ENCODE measurements around the gene TRIM16.
A peak's percentile ranks its signal among the peaks of the same experiment; 100 is the strongest.
"Not testable (repeated sequence)": the region's sequence is repeated elsewhere in the genome, so short reads cannot be mapped to it uniquely, and the experiment has no call there.

Gene TRIM16

DNA sequence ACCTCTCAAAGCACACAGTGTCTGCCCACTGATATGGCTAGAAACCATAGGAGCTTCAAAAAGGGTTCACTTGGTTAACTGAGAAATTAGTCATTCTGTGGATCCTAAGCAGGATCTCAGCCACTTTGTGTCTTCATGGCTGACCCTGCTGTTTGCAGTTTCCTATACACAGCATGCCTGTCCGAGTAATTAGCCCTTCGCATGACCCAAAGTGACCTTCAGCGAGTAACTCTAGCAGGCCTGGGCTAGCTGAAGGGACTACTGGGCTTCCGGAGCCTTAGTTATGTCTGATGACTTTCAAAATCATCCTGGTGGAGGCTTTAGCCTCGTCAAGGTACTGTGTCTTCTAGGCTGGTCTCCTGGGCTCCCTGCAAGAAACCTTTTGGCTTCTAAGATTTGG lies 35.7 kb downstream of the TRIM16 start:
- DNase-seq (ENCODE audit: low read depth) = peak; percentile 6
- TF ChIP-seq, protein P1, sequence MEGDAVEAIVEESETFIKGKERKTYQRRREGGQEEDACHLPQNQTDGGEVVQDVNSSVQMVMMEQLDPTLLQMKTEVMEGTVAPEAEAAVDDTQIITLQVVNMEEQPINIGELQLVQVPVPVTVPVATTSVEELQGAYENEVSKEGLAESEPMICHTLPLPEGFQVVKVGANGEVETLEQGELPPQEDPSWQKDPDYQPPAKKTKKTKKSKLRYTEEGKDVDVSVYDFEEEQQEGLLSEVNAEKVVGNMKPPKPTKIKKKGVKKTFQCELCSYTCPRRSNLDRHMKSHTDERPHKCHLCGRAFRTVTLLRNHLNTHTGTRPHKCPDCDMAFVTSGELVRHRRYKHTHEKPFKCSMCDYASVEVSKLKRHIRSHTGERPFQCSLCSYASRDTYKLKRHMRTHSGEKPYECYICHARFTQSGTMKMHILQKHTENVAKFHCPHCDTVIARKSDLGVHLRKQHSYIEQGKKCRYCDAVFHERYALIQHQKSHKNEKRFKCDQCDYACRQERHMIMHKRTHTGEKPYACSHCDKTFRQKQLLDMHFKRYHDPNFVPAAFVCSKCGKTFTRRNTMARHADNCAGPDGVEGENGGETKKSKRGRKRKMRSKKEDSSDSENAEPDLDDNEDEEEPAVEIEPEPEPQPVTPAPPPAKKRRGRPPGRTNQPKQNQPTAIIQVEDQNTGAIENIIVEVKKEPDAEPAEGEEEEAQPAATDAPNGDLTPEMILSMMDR (conservative IDR thresholded peaks at IDR 0.05; ENCODE audit: control insufficient read depth, insufficient read depth, low read depth, low read length) = no peak
- no peak overlapping the region for H3K4me3 ChIP-seq (ENCODE audit: control insufficient read depth, low read depth, low read length)

DNA sequence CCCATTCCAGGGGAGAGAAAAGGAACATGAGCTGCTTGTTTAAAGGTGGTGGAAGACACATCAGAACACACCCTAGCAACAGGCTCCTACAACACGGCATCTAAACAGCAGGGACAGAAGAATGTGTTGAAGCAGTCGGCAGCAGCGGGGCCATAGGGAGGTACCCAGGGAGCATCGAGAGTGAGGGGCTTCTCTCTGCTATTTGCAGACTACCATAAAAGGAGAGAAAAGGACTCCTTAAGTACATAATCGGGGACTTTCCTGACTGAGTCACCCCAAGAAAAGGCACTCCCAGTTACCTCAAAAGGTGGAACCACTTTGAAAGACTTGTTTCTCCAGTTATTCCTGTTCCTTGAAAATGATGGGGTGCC lies 38.2 kb downstream of the TRIM16 start:
- peak; percentile 16 for DNase-seq (ENCODE audit: low read depth)
- not testable (repeated sequence) for H3K4me3 ChIP-seq (ENCODE audit: control insufficient read depth, low read depth, low read length)

DNA sequence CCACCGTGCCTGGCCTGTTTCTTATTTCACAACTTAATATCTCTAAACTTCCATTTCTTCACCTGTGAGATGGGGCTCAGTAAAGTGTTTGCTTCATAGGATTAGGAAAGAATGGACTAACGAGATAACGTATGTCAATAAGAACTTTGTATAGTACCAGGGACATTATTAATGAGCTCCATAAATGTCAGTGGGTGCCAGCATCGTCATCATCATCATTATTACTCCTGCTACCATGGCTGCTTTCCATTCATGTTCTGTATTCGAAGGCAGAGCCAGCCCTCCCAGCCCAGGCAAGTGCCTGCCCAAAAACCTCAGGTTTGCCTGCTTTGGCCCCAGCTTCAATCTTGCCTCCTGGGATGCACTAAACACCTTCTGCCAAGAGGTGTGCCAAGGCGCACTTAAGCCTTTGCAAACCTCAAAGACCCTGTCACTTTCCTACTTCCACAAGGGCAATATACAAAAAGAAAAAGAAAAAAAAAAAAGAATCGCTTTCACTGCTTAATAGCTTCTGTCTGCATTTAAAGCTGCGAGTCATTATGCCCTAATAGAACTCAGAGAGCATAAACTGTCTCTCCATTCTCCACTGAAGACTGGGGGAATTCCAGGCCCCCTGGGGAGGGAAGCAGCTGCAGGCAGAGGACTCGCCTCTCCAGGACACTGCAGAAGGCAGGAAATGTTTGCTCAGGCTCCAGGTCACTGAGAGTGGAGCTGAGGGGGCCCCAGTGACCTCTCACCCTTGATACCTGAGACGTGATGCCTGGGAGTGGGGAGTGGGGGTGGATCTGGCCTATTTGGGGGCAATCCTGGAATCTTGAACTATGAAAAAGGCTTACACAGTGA lies 38.8 kb downstream of the TRIM16 start:
- H3K4me3 ChIP-seq (ENCODE audit: control insufficient read depth, low read depth, low read length) = not testable (repeated sequence)
- DNase-seq (ENCODE audit: low read depth) = peak; percentile 25

DNA sequence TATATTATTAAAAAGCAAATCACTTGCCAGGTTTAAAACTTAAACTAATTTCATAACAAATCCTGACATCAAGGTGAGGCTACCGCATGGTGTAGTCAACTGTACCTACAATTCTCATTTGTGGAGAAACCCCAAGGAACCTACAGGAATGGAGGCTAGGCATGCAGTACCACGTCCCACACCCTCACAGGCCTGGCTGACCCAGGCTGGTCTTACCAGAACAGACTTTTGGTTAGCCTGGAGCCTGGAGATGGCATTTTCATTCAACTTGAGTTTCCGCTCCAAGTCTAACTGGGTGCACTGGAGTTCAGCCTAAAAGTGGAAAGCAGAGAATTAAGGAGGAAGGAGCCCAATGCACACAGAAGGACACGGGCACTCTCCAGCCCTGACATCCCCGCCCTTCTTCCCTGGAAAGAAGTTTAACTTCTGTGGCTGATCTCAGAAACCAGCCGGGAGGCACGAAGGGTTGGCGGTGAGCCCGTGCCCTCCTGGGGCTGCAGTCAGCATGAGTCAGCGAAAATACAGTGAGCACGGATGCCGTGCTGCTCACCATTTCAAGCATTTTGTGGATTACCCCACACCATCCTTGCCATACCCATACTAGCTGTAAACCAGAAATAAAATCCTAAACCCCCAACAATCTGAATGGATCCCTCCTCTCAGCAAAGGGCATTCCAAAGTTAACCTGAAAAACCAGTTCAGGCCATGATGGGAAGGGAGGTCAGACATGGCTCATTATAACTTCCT lies 41.4 kb downstream of the TRIM16 start:
- DNase-seq (ENCODE audit: low read depth); H3K4me3 ChIP-seq (ENCODE audit: control insufficient read depth, low read depth, low read length): not testable (repeated sequence)

DNA sequence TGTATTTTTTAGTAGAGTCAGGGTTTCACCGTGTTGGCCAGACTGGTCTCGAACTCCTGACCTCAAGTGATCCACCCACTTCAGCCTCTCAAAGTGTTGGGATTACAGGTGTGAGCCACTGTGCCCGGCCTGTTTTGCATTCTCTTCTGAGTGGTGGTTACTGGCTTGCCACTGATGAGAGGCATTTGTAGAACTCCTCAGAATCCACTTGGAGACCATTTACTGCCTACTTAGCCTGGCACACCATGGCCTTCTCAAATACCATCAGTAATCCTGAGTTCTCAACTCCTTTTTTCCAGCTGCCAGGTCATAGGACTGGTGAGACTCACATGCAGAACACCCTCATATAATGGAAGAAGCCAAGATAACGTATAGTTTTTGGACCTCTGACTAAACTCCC lies 42.1 kb downstream of the TRIM16 start:
- H3K4me3 ChIP-seq (ENCODE audit: control insufficient read depth, low read depth, low read length); DNase-seq (ENCODE audit: low read depth): not testable (repeated sequence)

DNA sequence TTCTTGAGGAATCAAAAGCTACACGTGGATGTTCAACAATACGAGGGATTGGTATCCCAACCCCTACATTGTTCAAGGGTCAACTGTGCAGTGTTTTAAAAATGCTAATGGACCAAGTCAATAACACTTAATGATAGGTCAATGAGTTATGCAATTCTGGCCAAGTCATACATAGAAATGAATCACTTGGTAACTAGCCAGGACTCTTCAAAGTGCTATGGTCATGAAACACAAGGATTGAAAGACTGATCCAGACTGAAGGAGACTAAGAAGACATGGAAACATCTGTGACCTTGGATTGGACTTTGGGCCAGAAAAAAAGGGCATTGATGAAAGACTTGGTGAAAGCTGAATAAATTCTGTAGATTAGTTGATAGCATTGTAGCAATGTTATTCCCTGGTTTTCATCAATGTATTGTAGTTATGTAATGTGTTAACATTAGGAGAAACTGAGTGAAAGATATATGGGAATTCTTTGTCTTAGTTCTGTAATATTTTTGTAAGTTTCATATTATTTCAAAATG lies 53.1 kb downstream of the TRIM16 start:
- H3K4me3 ChIP-seq (ENCODE audit: control insufficient read depth, low read depth, low read length) = not testable (repeated sequence)
- peak; percentile 70 for DNase-seq (ENCODE audit: low read depth)

DNA sequence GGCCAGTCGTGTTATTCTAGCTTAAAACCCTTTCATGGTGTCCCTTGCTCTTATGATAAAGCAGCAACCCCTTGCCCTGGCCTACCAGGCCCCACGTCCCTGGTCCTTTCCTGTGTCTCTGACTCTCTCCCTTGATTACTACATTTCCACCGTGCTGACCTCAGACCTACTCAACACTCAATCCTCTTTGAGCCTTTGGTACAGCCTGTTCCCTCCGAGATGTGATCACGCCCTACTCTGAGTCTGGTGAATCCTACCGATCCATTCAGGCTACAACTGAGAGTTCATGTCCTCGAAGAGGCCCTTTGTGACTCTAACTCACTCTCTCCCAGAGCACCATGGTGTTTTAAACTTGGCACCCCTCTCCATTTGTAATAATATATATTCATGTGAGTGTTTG lies 54.1 kb downstream of the TRIM16 start:
- H3K4me3 ChIP-seq (ENCODE audit: control insufficient read depth, low read depth, low read length) = not testable (repeated sequence)
- DNase-seq (ENCODE audit: low read depth) = peak; percentile 88

DNA sequence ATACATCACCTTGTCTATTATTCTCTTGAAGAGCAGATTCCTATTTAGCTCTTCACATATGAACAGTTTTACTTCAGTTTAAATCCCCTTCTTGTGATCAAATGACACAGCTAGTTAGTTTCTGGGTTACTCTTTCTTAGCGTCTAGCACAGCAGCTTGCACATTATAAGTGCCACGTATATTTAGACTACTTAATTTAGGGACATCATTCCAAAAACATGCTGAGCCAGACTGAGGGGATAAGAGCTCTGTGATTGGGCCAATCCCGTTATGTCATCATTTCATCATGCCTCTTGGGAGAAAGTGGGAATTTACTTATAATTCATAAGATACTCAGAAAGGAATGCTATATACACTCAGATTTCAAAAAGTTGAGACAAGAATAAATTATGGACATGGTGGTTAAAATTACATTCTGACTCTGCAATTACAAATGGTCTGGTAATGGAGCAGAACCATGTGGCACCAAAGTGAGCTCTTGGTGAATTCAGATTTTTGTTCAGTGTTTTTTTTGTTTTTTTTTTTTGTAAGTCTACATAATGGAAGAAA lies 60.4 kb downstream of the TRIM16 start:
- not testable (repeated sequence) for H3K4me3 ChIP-seq (ENCODE audit: control insufficient read depth, low read depth, low read length)
- DNase-seq (ENCODE audit: low read depth) = peak; percentile 17

DNA sequence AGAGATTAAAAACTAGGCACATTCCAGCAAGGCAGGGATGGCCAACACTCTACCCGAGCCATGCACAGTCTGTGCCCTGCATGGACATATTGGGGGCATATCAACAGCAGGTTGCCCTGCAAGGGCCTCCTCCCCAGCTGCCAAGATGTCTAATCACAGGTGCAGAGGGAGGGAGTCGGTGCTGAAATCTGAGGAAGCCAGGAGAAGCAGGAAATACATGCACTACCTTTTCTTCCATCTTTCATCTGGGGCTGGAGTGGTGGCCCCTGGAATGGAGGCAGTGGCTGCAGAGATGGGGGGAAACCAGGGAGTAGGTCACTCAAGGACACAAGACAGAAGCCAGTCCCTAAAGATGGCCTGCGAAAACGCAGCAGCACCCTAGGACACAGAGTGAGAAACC lies 60.9 kb downstream of the TRIM16 start:
- H3K4me3 ChIP-seq (ENCODE audit: control insufficient read depth, low read depth, low read length); DNase-seq (ENCODE audit: low read depth): not testable (repeated sequence)

DNA sequence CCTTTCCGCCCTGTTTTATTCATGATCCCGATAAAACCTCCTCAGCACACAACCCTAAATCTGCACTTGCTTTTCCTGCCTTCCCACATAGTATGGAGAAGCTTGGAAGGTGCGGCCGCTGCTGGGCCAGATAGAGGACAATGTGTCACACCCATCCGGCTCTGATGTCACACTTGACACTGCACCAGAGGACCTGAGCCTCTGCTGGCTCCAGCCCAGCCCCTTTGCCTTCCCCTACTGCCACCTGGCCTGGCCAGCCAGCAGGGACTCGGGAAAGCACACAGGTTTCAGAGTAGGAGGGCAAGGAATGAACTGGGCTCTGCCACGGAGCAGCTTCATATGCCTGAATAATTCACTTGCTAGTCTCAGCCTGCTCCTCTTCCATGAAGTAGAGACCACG lies 62.0 kb downstream of the TRIM16 start:
- not testable (repeated sequence) for H3K4me3 ChIP-seq (ENCODE audit: control insufficient read depth, low read depth, low read length); DNase-seq (ENCODE audit: low read depth)

DNA sequence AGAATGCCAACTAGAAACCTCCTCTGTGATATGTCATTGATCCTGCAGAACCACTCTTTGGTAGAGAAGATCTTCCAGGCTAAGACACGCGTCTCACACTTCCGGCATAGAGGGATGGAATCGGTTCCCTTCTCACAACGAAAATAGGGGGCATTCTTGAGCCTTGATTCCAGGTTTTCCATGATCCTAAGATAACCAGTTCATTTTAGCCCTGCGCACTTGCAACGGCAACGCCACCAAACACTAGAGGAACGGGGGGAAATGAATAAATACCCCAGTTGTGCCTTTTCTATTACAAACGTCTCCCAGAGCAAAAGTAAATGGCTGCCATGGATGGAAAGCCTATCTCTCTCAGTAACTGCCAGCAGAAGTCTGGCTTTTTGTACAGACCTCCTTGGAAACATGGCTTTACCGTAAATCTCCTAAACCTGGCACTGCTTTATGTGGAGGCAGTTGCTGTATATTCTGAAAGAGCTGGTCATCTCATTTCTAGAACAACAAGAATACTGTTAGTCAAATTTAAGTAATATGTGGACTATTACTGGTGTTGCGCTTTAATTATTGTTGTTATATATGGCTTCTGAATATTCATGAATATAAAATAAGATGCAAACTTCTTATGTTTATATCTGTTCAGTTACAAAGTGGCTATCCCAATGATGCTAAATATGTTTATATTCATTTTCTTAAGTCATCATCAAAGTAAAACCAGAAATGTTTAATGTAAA lies 64.6 kb downstream of the TRIM16 start, which contains the start of gene FBXW10B:
Gene FBXW10B (minus strand): TSS at position 374 of the 728 bp plus-strand sequence. CDS start 192 bp downstream, at position 182.
- peak; percentile 4 for DNase-seq (ENCODE audit: low read depth)
- not testable (repeated sequence) for H3K4me3 ChIP-seq (ENCODE audit: control insufficient read depth, low read depth, low read length)

DNA sequence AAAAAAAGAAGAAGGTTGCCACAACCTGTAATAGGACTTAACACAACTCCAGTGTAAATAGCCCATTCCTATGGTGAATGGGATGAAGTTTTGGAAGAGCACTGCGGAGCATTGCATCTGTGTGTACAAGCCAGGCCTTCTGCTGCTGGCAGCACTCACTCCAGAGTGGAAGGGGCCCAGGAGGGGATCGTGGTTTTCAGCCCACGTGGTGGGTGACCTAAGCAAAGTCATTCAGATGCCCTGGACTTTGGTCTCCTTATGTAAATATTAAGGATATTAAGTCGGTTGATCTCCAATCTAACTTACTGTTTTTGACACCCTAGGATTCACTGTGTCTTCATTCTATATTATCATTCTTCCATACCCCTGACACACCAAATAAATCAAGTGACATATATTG lies 67.3 kb downstream of the TRIM16 start:
- H3K4me3 ChIP-seq (ENCODE audit: control insufficient read depth, low read depth, low read length); DNase-seq (ENCODE audit: low read depth): not testable (repeated sequence)

DNA sequence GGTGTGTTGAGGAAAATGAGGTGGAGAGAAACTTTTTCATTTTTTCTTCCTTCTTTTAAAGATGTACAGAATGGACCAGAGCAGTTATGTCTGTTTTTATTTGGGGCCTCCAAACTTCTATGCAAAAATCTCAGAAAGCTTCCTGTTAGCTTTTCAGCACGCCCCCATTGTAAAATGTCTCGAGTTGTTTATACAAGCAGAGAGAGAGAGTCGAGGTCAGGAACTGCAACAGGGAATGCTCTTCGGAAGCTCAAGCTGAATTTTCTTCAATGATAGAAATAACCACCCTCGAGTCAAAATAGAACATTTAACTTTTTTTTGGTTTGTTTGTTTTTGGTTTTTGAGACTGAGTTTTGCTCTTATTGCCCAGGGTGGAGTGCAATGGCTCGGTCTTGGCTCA lies 68.3 kb downstream of the TRIM16 start:
- DNase-seq (ENCODE audit: low read depth); H3K4me3 ChIP-seq (ENCODE audit: control insufficient read depth, low read depth, low read length): not testable (repeated sequence)

DNA sequence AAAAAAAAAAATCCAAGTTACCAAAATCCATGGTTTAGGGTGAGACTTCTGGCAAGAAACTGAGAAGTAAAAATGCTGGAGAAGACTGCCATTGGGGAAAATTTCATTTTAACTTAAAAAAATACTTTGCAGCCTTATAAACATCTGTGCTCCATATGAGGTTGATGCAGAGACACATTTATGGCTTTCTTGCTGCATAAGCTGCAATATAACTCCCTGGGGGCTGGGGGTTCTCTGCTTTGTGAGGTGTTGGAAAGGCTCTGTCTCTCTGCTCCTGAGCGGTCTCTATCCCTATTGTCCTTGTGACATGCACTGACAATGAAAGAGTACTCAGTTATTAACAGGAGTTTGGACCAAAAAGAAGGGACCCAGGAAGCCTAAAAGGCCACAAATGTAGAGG lies 71.0 kb downstream of the TRIM16 start:
- not testable (repeated sequence) for DNase-seq (ENCODE audit: low read depth); H3K4me3 ChIP-seq (ENCODE audit: control insufficient read depth, low read depth, low read length)

DNA sequence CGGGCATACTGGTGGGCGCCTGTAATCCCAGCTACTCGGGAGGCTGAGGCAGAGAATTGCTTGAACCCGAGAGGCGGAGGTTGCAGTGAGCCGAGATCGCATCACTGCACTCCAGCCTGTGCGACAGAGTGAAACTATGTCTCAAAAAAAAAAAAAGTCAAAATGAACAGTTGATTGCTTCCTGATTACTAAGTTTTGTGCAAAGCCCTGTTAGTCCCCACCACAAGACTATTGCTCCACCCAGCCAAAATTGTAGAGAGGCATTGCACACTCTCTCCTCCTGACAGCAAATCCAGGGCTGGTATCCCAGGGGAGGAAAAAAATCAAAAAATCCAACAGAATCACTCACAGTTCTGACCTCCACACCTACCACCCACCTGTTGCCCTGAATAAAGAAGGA lies 91.2 kb downstream of the TRIM16 start:
- DNase-seq (ENCODE audit: low read depth) = not testable (repeated sequence)

DNA sequence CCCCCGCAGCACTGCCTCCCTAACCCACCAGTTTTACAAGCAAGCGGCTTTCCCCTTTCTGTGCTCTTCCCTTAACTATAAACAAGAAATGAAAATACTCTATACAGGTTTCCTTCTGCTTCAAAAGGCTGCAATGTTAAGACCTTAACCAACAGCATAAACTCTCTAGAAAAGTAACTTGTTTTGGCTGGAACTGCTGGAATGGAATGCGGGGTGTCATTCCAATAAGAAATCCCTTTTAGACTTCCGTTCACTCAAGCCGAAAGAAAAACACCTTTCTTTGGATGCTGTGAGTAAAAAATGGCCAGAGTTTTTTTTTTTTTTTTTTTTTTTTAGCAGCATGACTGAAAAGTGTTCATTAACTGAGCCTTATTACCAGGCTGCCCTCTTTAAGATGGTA lies 92.1 kb downstream of the TRIM16 start:
- not testable (repeated sequence) for DNase-seq (ENCODE audit: low read depth); H3K4me3 ChIP-seq (ENCODE audit: control insufficient read depth, low read depth, low read length)

More for the DNA sequence above, 91.2 kb downstream of the TRIM16 start:
- H3K4me3 ChIP-seq (ENCODE audit: control insufficient read depth, low read depth, low read length) = not testable (repeated sequence)

DNA sequence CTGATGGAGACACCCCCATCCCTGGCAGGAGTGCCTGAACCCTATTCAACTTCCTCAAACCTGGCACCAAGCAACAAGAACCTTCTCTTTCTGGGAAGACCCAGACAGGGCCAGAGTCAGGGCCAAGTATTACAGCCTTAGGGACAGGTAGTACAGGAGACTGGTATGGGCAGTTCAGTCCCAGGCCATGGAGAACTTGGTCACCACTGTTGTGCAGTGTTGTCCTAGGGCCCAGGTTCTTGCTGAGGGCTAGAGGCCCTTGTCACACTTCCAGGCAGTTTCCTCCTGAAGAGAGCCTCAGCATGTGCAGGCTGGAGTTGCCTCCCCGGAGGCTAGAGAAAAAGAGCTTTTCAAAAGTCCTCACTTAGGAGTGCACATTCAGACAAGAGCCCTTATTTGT lies 93.3 kb downstream of the TRIM16 start:
- not testable (repeated sequence) for DNase-seq (ENCODE audit: low read depth); H3K4me3 ChIP-seq (ENCODE audit: control insufficient read depth, low read depth, low read length)
